HTR-8/SVneo (cell line): Measurements from ENCODE around the gene C3orf85.
"Not testable (repeated sequence)": the region's sequence is repeated elsewhere in the genome, so short reads cannot be mapped to it uniquely, and the experiment has no call there.

Source experiments
- DNase-seq: peaks from one replicate; pipeline ENCODE4 v3.0.0; 2011; ENCODE audit warnings: low spot score, mixed read lengths; ENCODE audit not compliant: insufficient read length
- FAIRE-seq: peaks from 2 replicates; lab custom pipeline; 2011; peaks lifted over from hg19 to GRCh38; lab: Jason Lieb, UNC

The C3orf85 gene, protein sequence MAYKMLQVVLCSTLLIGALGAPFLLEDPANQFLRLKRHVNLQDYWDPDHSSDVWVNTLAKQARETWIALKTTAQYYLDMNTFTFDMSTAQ

GRCh38 chr3:109136523-109136922 lies at the start of gene C3orf85:
C3orf85 (plus strand) TSS chr3:109136719; CDS start chr3:109136848, 129 bp downstream.
- no peak for DNase-seq
- no peak for FAIRE-seq

DNA sequence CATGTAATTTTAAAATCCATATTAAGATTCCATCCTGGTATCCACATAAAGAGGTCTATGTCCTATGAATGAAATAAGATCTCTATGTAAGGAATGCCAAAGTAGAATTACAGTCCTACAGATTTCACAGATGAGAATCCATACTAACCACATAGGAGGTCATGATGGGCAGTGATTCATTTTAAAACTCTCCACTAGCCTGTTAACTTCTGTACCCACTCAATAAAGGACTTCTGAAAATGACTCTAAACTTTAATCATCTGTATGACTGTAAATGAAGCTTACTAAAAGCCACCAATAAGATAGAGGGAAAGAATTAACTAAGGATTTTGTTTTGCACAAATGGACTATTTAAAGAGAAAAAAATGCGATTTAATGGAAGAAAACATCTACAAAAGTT lies 47.3 kb upstream of the C3orf85 start:
- no peak for FAIRE-seq
- no peak for DNase-seq

DNA sequence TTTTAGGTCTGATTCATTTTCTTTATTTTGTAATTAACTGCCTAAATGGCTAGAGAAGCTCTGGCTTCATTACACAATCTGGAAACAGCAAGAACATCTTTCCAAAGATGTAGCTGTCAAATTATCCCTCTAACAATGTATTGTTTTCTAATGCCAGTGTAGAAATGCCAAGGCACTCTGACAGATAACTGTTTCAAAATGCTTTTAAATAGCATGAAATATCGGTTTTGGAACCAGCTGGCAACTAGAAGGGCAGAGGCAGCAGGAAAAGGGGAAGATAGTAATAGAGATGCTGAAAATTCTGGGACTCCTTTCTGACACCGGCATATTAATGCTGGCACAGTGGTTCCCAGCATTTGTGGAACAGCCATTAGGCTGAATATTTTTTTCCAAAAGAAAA lies 44.7 kb upstream of the C3orf85 start:
- FAIRE-seq (no peak), DNase-seq (no peak)

DNA sequence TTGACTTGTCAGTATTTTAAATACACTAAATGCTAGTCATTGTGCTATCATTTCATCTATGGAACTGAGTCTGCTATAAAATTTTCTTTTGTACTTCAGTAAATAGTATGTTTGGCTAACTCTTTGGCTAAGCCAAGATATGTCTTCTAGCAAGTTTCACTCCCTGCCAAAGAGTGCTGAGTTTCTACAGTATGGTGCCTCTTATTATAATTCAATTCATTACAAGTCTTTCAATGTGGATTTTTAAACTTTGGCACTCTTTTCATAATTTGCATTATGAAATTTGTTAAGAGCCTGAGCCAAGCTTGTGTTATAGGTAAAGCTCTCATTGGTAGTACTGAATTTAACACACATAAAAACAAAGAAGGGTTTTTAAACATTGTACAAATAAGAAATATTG lies 43.0 kb upstream of the C3orf85 start:
- FAIRE-seq (no peak), DNase-seq (no peak)

- no peak for FAIRE-seq
- no peak for DNase-seq
Measured at GRCh38 chr3:109095166-109095565, 41.4 kb upstream of the C3orf85 start.

GRCh38 chr3:109098079-109098644 lies 38.4 kb upstream of the C3orf85 start:
- no peak for FAIRE-seq
- DNase-seq: no peak

GRCh38 chr3:109109574-109109973 lies 26.9 kb upstream of the C3orf85 start:
- no peak for DNase-seq
- no peak for FAIRE-seq

DNA sequence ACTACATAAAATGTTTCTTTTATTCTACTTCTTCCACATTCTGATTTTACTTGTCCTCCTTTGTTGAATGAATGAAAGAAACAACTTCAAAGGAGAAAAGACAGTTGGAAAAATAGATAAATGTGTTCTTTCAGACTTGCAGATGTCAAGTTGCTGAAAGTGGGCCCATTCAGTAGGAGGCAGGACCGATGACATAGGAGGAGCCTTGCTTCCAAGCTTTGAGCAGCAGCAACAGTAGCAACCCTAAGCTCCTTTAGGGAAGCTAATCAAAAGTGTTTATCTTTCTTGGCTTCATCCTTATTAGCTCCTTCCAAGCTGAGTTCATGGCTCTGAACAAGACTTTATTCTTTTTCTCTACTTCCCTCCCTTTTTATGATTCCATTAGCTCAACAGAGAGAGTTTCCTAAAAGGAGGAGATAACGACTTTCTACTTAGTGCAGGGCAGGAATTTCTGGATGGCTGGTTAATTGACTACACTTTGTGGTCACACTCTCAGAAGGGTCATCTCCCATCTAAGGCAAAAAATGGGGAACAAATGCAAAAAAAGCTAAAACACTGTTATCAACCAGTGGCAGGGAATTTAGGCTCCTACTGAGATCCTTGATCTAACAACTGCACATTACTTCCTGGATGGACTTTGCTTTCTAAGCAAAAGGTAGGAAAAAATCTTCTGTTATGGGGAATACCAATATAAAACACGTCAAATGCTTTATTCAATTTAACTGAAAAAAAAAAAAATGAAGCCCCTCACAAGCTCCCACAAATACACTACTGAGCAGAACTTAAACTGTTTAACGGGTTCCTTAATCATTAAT lies 23.4 kb upstream of the C3orf85 start:
- DNase-seq (no peak), FAIRE-seq (no peak)

DNA sequence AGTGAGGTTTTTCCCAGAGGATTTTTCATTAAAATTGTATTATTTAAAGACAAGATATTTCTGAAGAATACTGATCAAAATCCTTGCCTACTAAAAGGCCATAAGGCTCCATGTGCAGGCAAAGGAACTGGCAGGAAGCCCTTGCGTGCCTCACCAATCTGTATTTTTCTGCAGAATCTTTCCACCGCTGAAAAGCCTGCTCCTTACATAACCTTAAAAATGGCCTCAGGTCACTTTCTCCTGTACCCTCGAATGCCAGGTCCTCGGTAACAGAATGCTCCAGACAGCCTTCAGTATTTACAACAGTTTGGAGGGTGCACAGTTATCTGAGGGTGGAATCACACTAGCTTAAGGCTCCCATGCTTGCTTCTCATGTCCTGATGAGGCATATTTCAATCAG lies 21.8 kb upstream of the C3orf85 start:
- DNase-seq: no peak
- no peak for FAIRE-seq

GRCh38 chr3:109115451-109115850 lies 21.1 kb upstream of the C3orf85 start:
- DNase-seq: no peak
- no peak for FAIRE-seq

- no peak for DNase-seq
- FAIRE-seq: no peak
Measured at GRCh38 chr3:109116031-109116430, 20.5 kb upstream of the C3orf85 start.

GRCh38 chr3:109117939-109118338 lies 18.6 kb upstream of the C3orf85 start, which contains the start of gene MORC1:
MORC1 (minus strand) TSS chr3:109118134; CDS start chr3:109118059, 75 bp downstream.
- no peak for FAIRE-seq

GRCh38 chr3:109118584-109118983 lies 17.9 kb upstream of the C3orf85 start:
- DNase-seq: no peak
- no peak for FAIRE-seq

More at GRCh38 chr3:109117939-109118338, 18.6 kb upstream of the C3orf85 start, which contains the start of gene MORC1:
- DNase-seq: no peak

- FAIRE-seq (no peak), DNase-seq (no peak)
Measured at GRCh38 chr3:109122690-109123089, 13.8 kb upstream of the C3orf85 start.

GRCh38 chr3:109125902-109126301 lies 10.6 kb upstream of the C3orf85 start:
- FAIRE-seq: no peak
- no peak for DNase-seq

DNA sequence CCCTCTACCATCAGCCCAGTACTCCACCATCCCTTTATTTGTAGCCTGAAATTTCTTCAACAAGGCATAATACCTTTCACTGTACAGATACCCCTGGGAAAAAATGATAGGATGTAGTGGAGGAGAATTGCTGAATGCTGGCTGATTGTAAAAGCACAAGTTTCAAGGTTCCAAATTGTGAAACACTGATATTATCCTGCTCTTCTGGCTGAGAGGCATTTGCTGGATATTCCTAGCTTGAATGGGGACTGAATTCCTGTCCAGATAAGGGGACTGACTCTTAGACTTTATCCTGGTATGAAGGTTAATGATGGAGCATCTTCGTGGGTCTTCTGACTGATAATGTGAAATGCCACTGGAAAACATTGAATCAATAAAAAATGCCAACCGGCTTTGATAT lies 9.0 kb upstream of the C3orf85 start:
- no peak for FAIRE-seq
- no peak for DNase-seq

DNA sequence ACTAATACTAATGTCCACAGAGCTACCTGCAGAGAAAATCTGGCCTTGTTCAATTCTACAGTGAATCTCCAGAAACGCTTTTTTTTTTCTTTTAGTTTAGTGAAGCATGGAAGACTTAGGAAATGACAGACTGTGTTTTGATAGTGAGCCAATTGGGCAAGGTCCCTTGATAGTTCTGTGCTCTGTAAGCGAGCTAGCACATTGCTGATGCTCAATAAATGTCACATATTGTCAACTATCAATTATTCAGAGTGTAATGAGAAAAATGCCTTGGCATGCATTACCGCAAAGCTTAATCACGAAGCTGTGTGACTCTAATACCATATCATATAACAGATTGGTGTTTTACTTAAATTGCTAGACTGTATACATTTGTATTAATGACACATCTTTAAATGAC lies 5.2 kb upstream of the C3orf85 start:
- FAIRE-seq: no peak
- no peak for DNase-seq

- DNase-seq: no peak
Measured at GRCh38 chr3:109132801-109133473, 3.6 kb upstream of the C3orf85 start.

DNA sequence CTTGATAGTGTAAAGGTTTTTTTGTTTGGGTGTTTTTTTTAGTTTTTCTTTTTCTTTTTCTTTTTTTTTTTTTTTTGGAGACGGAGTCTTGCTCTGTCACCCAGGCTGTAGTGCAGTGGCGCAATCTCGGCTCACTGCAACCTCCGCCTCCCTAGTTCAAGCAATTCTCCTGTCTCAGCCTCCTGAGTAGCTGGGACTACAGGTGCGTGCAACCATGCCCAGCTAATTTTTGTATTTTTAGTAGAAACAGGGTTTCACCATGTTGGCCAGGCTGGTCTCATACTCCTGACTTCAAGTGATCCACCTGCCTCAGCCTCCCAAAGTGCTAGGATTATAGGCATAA lies 3.1 kb upstream of the C3orf85 start:
- not testable (repeated sequence) for FAIRE-seq

More at GRCh38 chr3:109132801-109133473, 3.6 kb upstream of the C3orf85 start:
- no peak for FAIRE-seq

GRCh38 chr3:109137761-109138160 lies 1.2 kb downstream of the C3orf85 start:
- FAIRE-seq (no peak), DNase-seq (no peak)

More for the DNA sequence above, 3.1 kb upstream of the C3orf85 start:
- not testable (repeated sequence) for DNase-seq

DNA sequence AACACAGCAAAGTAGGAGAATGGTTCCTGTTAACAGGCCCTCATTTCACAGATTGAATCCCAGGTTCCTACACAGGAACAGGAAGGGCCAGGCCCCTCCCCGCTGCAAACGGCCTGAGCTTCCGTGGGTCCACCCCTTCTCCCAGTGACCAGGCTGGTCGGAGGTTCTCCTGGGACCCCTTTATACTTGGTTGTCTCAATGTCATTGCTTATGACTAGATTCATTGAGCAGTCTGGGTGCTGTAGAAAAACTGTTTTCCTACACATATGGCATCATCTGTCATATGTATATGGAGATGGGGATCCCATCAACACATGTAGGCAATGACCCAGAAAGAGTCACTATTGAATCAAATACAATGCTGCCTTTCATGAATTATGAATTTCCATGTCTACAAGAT lies 3.8 kb downstream of the C3orf85 start:
- FAIRE-seq (no peak), DNase-seq (no peak)
